ENCODE measurements around the gene SCAI.
"Not testable (repeated sequence)": the region's sequence is repeated elsewhere in the genome, so short reads cannot be mapped to it uniquely, and the experiment has no call there.

The SCAI gene

DNA sequence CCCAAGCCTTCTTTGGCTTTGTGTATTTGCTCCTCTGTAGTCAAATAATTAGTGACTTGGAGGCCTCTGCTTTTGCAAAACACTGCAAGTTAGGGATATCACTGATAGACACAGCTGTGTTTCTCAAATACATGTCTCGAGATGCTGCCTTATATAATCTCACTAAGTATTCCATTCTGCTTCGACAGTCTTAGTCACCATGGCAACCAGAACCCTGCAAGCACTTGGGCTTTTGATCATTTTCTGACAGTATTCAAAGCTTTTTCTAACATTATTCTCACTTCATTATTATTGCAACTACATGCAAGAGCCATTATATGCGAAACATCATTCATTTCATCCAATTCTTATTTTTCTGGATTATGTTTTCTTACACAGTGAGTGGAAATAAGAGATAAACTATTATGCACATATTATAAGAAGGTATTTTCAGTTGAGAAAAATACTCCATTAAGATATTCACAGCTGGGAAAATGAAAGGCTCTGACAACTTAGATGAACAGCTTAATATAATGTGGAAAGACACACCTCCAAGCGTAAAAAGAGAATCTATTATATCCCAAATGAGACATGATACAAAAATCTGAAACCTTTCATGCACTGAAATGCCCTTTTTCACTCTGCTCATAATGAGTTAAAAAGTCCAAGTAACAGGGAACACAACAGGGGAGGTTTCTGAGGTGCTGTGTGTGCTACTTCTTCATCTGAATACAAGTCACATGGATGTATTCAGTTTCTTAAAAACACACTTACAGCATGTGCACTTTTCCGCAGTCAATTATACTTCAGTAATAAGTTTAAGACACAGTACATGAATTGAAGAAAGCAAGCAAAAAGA is 93.9 kb downstream of the SCAI start:
- no peak overlapping the region for H3K4me3 ChIP-seq (ENCODE audit: low read depth, low read length)
- TF ChIP-seq, protein P1, sequence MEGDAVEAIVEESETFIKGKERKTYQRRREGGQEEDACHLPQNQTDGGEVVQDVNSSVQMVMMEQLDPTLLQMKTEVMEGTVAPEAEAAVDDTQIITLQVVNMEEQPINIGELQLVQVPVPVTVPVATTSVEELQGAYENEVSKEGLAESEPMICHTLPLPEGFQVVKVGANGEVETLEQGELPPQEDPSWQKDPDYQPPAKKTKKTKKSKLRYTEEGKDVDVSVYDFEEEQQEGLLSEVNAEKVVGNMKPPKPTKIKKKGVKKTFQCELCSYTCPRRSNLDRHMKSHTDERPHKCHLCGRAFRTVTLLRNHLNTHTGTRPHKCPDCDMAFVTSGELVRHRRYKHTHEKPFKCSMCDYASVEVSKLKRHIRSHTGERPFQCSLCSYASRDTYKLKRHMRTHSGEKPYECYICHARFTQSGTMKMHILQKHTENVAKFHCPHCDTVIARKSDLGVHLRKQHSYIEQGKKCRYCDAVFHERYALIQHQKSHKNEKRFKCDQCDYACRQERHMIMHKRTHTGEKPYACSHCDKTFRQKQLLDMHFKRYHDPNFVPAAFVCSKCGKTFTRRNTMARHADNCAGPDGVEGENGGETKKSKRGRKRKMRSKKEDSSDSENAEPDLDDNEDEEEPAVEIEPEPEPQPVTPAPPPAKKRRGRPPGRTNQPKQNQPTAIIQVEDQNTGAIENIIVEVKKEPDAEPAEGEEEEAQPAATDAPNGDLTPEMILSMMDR (IDR thresholded peaks at IDR 0.05; ENCODE audit: borderline replicate concordance, insufficient read depth, low read depth, low read length): no peak

DNA sequence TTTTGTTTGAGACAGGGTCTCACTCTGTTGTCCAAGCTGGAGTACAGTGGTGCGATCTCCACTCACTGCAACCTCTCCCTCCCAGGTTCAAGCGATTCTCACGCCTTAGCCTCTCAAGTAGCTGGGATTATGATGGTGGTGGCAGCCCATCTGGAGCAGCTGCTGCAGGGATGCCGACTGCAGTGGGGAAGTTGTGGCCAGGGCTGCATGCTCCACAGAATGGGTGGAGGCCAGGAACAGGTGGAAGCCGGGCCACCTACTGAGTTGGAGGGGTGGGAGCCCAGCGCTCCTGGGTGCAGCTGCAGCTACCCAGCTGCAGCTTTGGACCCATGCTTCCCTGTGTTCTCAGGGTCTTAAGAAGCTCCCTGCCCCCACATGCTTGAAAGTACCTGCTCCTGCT is 99.7 kb downstream of the SCAI start:
- H3K4me3 ChIP-seq (ENCODE audit: low read depth, low read length): no peak overlapping the region
- TF ChIP-seq, protein P1 (IDR thresholded peaks at IDR 0.05; ENCODE audit: borderline replicate concordance, insufficient read depth, low read depth, low read length): no peak

DNA sequence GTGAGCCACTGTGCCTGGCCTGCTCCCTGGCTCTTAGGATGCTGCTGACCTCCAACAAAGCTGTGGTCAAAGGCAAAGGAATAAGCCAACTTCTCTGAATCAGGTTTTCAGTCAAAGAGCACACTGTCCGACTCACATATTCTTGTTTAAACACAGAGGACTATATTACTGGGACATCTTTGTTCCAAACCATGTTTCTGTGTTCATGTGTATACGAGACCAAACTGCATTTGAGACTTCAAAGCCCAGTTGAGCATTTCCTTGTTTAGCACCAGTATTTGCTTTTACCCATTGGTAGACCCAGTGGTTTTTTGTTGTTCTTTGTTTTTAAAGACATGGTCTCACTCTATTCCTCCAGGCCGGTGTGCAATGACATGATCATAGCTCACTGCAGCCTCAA is 100.2 kb downstream of the SCAI start:
- TF ChIP-seq, protein P1 (IDR thresholded peaks at IDR 0.05; ENCODE audit: borderline replicate concordance, insufficient read depth, low read depth, low read length): no peak

DNA sequence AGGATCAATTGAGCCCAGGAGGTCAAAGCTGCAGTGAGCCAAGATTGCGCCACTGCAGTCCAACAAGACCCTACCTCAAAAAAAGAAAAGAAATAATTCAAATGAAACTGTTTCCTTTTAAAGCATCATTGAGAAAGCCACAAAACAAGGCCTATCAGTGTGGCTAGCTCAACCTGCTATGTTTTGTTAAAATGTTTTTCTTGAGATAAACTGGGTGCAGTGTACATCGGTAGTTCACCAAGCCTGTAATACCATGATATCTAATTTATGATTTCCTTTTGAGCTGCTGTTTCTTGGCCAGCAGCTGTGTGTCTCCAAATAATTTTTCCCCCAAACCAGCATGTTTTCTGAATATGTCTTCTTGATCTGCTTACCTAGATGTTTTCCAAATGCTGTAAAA is 105.2 kb downstream of the SCAI start:
- TF ChIP-seq, protein P1 (IDR thresholded peaks at IDR 0.05; ENCODE audit: borderline replicate concordance, insufficient read depth, low read depth, low read length): no peak
- no peak overlapping the region for H3K4me3 ChIP-seq (ENCODE audit: low read depth, low read length)

More for the DNA sequence above, 100.2 kb downstream of the SCAI start:
- no peak overlapping the region for H3K4me3 ChIP-seq (ENCODE audit: low read depth, low read length)

- TF ChIP-seq, protein P1 (IDR thresholded peaks at IDR 0.05; ENCODE audit: borderline replicate concordance, insufficient read depth, low read depth, low read length): no peak
- no peak overlapping the region for H3K4me3 ChIP-seq (ENCODE audit: low read depth, low read length)
Measured at GRCh38 chr9:125028041-125028440, 115.3 kb downstream of the SCAI start.

- TF ChIP-seq, protein P1 (IDR thresholded peaks at IDR 0.05; ENCODE audit: borderline replicate concordance, insufficient read depth, low read depth, low read length): no peak
- H3K4me3 ChIP-seq (ENCODE audit: low read depth, low read length): no peak overlapping the region
Measured at GRCh38 chr9:125024917-125025316, 118.4 kb downstream of the SCAI start.

- no peak overlapping the region for H3K4me3 ChIP-seq (ENCODE audit: low read depth, low read length)
- TF ChIP-seq, protein P1 (IDR thresholded peaks at IDR 0.05; ENCODE audit: borderline replicate concordance, insufficient read depth, low read depth, low read length): no peak
Measured at GRCh38 chr9:125021069-125021468, 122.3 kb downstream of the SCAI start.

GRCh38 chr9:125015655-125016054 is 127.7 kb downstream of the SCAI start:
- not testable (repeated sequence) for H3K4me3 ChIP-seq (ENCODE audit: low read depth, low read length)

DNA sequence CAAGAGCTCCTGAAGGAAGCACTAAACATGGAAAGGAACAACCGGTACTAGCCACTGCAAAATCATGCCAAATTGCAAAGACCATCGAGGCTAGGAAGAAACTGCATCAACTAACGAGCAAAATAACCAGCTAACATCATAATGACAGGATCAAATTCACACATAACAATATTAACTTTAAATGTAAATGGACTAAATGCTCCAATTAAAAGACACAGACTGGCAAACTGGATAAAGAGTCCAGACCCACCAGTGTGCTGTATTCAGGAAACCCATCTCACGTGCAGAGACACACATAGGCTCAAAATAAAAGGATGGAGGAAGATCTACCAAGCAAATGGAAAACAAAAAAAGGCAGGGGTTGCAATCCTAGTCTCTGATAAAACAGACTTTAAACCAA is 131.3 kb downstream of the SCAI start:
- not testable (repeated sequence) for H3K4me3 ChIP-seq (ENCODE audit: low read depth, low read length)
